Measurements from ENCODE around the gene NGDN. TPM values are rescaled to one million over a fixed set of nuclear protein-coding genes. Genes with fewer than 3 reads are reported as not detected.

The NGDN gene
- total RNA-seq, 4 donors from 2014 or later, result 35.8 to 45.6 (median 36.5) TPM

- no peak for TF ChIP-seq POLR2A (IDR thresholded peaks at IDR 0.05)
- no peak for TF ChIP-seq EP300 (IDR thresholded peaks at IDR 0.05)
- TF ChIP-seq CTCF (IDR thresholded peaks at IDR 0.05), result no peak
- no peak for DNase-seq (ENCODE audit: low spot score in 2 of 2)
- whole genome bisulfite sequencing, 2 donors, result 52 to 53% methylated on average over 2 of the region's 2 CpGs
- no peaks in the 10 kb centered on the region for H3K27me3 ChIP-seq
- H3K9me3 ChIP-seq, result no peaks in the 10 kb centered on the region
- H3K27ac ChIP-seq, result no peak overlapping the region
- peaks cover 0 to 1% (median 0%) of the 10 kb centered on the region in 3 donors for H3K36me3 ChIP-seq
- H3K4me1 ChIP-seq, result no peaks in the 10 kb centered on the region
- no peak overlapping the region for H3K4me3 ChIP-seq
Observed at GRCh38 chr14:23494223-23494622, 24.7 kb downstream of the NGDN start.

- no peak for DNase-seq (ENCODE audit: low spot score in 2 of 2)
- 34 to 46% methylated on average over 13 of the region's 13 CpGs for WGBS, 2 donors
- no peak overlapping the region for H3K27ac ChIP-seq
- H3K9me3 ChIP-seq, result no peaks in the 10 kb centered on the region
- H3K36me3 ChIP-seq, result peaks cover 0 to 9% (median 0%) of the 10 kb centered on the region in 3 donors
- TF ChIP-seq POLR2A (IDR thresholded peaks at IDR 0.05) (no peak), EP300 (IDR thresholded peaks at IDR 0.05) (no peak), CTCF (IDR thresholded peaks at IDR 0.05) (no peak)
- H3K27me3 ChIP-seq, result no peaks in the 10 kb centered on the region
- peak overlapping the region in 2 of 4 donors; percentile 18 to 24 for H3K4me3 ChIP-seq
- peaks cover 0 to 3% (median 0%) of the 10 kb centered on the region in 4 donors for H3K4me1 ChIP-seq
Observed at GRCh38 chr14:23512156-23512555, 42.7 kb downstream of the NGDN start.

- Histone ChIP-seq H3K9me3 (no peaks in the 10 kb centered on the region), H3K27ac (no peak overlapping the region), H3K4me3 (no peak overlapping the region), H3K36me3 (peaks cover 0 to 9% (median 0%) of the 10 kb centered on the region in 3 donors), H3K4me1 (peaks cover 0 to 3% (median 0%) of the 10 kb centered on the region in 4 donors), H3K27me3 (no peaks in the 10 kb centered on the region)
- no peak for DNase-seq (ENCODE audit: low spot score in 2 of 2)
- WGBS, 2 donors, result 70 to 78% methylated on average over 25 of the region's 25 CpGs
- TF ChIP-seq EP300 (IDR thresholded peaks at IDR 0.05), result no peak
- TF ChIP-seq POLR2A (IDR thresholded peaks at IDR 0.05), result no peak
Observed at GRCh38 chr14:23513005-23513817, 43.7 kb downstream of the NGDN start.

GRCh38 chr14:23513818-23514643, 44.5 kb downstream of the NGDN start:
- H3K27me3 ChIP-seq, result no peaks in the 10 kb centered on the region
- TF ChIP-seq POLR2A (IDR thresholded peaks at IDR 0.05), result no peak
- TF ChIP-seq EP300 (IDR thresholded peaks at IDR 0.05), result no peak
- TF ChIP-seq CTCF (IDR thresholded peaks at IDR 0.05), result no peak
- peaks cover 0 to 3% (median 0%) of the 10 kb centered on the region in 4 donors for H3K4me1 ChIP-seq
- no peak for DNase-seq (ENCODE audit: low spot score in 2 of 2)
- H3K36me3 ChIP-seq, result peaks cover 0 to 9% (median 0%) of the 10 kb centered on the region in 3 donors
- no peak overlapping the region for H3K4me3 ChIP-seq
- 83% methylated on average over 8 of the region's 8 CpGs for WGBS, 2 donors
- H3K9me3 ChIP-seq, result no peaks in the 10 kb centered on the region
- no peak overlapping the region for H3K27ac ChIP-seq

GRCh38 chr14:23514644-23514957, 45.1 kb downstream of the NGDN start:
- Histone ChIP-seq H3K27me3 (no peaks in the 10 kb centered on the region), H3K27ac (no peak overlapping the region), H3K9me3 (no peaks in the 10 kb centered on the region), H3K4me3 (no peak overlapping the region), H3K36me3 (peaks cover 0 to 5% (median 0%) of the 10 kb centered on the region in 3 donors), H3K4me1 (peaks cover 0 to 3% (median 0%) of the 10 kb centered on the region in 4 donors)
- no peak for DNase-seq (ENCODE audit: low spot score in 2 of 2)
- no peak for TF ChIP-seq CTCF (IDR thresholded peaks at IDR 0.05)
- no peak for TF ChIP-seq POLR2A (IDR thresholded peaks at IDR 0.05)
- no peak for TF ChIP-seq EP300 (IDR thresholded peaks at IDR 0.05)
- WGBS, 2 donors, result 74 to 82% methylated on average over 3 of the region's 3 CpGs

All from tibial nerve (tissue), 4 donors.